Measurements from ENCODE around the gene AFAP1L2.

The AFAP1L2 gene

DNA sequence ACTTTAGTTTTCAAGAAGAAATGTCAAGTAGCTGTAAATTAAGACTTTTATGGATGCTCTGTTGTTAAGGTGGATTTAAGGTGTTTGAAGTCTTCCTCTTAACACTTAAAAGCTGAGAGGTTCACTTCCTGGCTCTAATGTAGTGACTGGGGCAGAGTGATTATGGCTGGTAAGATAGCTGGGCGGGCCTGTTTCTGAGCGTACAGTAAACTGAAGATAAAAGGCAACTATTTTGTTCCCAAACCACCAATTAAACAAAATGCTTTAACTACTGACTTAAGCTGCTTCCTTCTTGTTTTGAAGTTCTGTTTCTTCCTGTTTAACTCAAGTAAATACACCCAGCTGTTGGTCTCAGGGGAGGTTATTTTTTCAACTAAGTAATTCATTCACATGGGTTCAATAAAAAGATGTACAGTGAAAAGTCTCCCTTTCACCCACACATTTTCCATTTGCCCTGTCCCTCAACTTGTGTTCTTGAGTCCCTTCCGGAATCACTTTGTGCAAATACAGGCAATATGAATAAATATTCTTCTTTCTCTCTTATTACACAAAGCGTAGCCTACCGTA, 145.9 kb downstream of the AFAP1L2 start:
- DNase-seq: no peak

GRCh38 chr10:114257498-114257897, 146.8 kb downstream of the AFAP1L2 start:
- no peak for DNase-seq

GRCh38 chr10:114256822-114257221, 147.5 kb downstream of the AFAP1L2 start:
- DNase-seq: no peak

- DNase-seq: no peak
Measured at GRCh38 chr10:114256008-114256765, 148.1 kb downstream of the AFAP1L2 start.

- no peak for DNase-seq
Measured at GRCh38 chr10:114255227-114255626, 149.1 kb downstream of the AFAP1L2 start.

GRCh38 chr10:114252883-114253282, 151.4 kb downstream of the AFAP1L2 start:
- DNase-seq: no peak

DNA sequence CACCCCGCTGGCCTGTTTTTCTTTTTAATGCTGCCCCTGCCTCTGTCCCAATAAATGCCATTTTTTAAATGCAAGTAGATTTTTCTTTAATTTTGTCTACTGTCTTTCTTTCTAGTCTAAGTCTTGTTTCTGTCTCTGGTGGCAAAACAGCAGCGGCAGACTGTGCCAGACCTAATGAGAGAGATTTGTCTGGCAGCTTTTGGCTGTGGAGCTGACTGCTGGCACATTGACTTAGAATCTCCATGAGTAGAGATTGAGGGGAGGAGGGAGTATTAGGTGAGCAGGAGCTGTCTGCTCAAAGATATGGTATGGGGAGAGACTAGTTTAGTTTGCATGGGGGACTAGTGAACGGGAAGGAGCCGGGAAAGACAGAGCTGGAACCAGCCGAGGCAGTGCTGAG, 152.2 kb downstream of the AFAP1L2 start:
- DNase-seq: no peak

- no peak for DNase-seq
Measured at GRCh38 chr10:114250716-114251115, 153.6 kb downstream of the AFAP1L2 start.

GRCh38 chr10:114250236-114250635, 154.1 kb downstream of the AFAP1L2 start:
- DNase-seq: no peak

DNA sequence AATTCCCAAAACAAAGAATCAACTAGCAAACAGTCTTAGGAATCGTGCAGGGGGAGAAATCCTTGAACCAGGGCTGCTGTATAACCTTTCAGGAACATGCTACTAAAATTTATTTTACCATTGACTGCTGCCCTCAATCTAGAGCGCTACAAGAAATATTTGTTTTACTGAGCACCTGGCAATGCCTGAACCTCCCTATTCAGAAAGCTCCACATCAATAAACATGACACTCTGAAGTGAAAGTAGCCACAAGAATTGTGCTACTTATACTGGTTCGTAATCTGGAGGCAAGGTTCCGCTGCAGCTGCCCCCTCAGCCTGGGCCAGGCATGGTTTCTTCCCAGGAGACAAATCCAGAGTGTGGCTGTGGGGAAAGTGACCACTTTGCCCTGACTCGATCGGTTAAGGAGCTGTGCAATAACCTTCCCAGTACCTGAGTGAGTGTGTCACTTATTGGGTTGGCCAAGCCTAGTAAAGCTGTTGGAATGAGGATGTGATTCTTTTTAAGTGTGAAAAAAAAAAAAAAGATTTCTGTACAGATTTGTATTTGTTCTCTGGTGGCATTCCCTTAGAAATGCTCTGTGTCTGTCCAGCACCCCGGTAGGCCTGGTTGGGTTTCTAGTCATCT, 157.5 kb downstream of the AFAP1L2 start:
- no peak for DNase-seq

DNA sequence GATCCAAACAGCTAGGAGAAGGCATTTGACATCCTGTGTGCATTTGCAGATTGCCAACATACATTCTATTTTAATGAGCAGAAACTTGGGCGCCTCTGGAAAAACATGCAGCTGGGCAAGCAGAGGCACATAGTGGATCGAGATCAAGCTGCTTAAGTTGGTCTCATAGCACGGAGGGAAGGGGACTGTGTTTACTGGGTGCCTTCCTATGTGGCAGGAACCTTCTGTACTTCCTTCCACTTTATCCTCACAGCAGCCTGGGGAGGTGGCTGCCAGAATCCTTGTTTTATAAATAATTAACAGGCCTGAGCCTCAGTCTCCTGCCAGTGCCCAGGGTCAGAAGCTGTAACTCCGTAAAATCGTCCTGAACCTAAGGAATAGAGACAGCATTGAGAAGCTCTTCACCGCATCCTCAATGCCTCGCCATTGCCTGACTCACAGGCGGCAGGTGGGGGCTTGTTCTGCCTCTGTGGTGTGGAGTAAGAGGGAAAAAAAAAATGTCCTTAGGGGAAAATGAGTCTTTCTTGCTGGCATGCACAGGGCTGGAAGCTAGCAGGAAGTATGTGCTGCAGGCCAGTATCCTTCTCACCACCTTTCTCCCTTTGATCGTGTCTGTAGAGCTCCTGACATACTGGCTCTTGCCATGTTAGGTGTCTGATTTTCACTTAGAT, 159.0 kb downstream of the AFAP1L2 start:
- no peak for DNase-seq

Measured in activated CD8-positive, alpha-beta memory T cell treated with anti-CD3 and anti-CD28 coated beads, Interleukin-2, amount 50 U/mL, for 4 hours (primary cell).